Hematopoietic multipotent progenitor cell (in vitro differentiated cells): ENCODE measurements around the gene SHC3. TPM values are rescaled to one million over a fixed set of nuclear protein-coding genes. Genes with fewer than 3 reads are reported as not detected.
A peak's percentile ranks its signal among the peaks of the same experiment; 100 is the strongest.

Experiments
- DNase-seq, 3 donors: peaks; one replicate each; pipeline ENCODE4 v3.0.0-alpha.2; 2011 to 2015; ENCODE audit warnings: low read depth in 2 of 3, low spot score in 2 of 3
- total RNA-seq: library from RNA; depleted of rRNA; stranded (reverse); fragments of >200 nt; gene quantifications from one replicate; pipeline ENCODE4 v1.2.3, GENCODE V29; 2012

SHC3 gene
- total RNA-seq, 1 donor = 0.27 TPM

DNA sequence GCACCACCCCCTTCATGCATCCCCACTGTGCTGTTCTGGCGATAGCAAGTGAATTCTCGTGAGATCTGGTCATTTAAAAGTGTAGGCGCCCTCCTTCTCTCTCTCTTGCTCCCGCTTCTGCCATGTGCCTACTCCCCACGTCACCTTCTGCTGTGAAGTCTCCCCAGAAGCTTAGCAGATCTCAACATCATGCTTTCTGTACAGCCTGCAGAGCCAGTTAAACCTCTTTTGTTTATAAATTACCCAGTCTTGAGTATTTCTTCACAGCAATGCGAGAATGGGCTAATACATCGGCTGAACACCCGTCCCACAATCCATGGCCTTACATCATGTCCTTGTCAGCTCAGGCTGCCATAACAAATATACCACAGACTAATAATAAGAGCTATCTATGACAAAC, 17.4 kb downstream of the SHC3 start:
- no peak for DNase-seq

DNA sequence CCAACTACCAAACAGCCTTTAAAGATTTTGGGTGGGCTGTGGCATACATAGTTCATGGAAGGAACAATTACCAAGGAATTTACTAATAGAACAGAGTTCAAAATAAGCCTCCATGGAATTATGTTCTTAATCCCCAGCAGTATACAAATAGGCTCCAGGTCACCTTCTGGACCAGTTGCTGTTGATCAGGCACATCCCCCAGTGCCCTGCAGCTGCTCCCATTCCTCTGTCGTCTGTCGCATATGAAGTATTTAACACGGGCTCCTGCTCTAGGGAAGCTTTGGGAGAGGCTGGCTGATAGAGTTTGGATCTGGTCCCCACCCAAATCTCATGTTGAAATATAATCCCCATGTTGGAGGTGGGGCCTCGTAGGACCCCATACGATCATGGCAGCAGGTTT, 17.8 kb downstream of the SHC3 start:
- no peak for DNase-seq

DNA sequence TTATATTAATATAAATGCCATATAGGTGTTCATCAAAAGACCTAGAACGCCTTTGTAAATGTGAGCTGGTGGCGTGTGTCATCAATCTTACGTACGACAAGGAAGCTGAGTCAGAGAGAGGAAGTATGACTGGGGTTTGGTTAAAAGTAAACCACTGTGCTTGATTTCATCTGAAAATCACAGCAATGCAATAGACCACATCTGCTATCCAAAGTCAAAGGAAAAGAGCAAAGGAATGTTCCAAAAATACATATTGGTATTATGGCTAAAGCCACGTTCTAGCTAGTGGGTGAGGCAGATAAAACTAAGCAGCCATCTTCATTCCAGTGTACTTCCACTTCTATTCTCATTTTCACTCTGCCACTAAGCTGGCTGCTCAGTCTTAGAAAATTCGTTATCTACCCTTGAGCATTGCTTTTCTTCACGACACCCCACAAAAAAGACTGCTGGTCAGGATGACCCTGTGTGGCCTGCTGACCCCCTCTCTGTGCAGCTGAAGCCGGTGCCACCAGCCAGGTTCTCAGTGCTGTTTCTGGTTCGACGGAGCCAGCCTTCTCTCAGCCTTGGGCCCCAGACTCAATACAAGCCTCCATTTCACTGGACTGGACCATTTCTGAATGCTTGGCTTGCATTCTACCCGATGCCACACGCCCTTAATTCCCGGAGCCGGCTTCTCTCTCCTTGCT, 23.8 kb downstream of the SHC3 start:
- DNase-seq = peak in 2 of 3 donors; percentile 59 to 68

DNA sequence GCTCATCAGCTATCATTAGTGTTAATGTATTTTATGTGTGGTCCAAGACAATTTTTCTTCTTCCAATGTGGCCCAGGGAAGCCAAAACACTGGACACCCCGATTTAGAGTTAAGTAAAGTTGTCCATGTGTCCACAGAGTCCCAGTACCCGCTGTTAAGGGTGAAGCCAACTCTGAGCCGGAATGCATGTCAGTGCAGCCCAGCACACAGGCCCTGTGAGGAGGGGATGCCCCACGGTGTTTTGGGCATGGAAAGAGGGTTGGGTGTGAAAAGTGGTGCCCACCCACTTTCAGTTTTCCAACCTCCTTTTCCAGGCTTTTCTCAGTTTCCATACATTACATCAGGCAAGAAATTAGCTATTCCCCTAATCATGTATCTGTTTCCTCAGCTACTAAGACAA, 24.4 kb downstream of the SHC3 start:
- DNase-seq = no peak

DNA sequence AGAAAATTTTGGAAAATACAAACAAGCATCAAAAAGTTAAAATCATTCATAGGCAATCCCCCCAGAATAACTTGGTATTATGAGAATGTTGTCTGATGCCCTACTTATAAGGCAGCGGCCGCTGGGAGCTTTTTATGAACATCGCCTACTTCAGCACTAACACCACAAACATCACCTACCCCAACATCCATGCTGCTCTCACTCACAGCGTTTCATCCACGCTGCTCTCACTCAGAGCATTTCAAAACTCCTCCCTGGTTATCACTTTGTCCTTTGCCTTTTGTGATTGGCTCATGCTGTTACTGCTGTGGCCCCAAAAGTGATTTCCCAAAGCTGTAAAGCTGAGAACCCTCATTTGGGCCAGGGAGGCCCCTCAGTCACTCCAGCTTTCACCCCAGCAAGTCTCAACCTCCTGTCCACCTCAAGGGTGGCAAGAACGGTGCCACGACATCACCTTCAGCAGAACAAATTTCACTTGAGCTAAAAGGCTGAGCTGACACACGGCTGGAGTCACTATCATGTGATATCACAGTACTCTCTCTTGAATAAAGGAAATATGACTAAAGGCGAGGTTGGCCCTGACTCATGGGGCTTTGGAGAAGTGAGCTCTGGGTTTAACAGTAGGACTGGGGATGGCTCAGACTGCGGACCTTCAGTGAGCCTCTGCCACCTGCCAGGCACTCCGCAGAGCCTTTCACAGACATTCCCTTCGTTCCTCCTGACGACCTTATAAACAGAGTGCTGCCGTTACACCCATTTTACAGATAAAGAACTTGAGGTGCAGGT, 25.2 kb downstream of the SHC3 start:
- peak in 2 of 3 donors; percentile 30 to 50 for DNase-seq

DNA sequence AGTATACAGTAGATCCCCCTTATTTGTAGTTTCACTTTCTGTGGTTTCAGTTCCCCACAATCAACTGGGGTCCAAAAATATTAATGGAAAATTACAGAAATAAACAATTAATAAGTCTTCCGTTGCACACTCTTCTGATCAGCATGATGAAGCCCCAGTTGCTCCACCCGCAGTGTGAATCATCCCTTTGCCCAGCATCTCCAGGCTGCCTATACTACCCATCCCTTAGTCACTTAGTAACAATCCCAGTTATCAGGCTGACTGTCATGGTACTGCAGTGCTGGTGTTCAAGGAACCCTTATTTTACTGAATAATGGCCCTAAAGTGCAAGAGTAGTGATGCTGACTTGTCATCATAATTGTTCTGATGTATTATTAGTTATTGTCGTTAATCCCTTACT, 28.9 kb downstream of the SHC3 start:
- DNase-seq = no peak

DNA sequence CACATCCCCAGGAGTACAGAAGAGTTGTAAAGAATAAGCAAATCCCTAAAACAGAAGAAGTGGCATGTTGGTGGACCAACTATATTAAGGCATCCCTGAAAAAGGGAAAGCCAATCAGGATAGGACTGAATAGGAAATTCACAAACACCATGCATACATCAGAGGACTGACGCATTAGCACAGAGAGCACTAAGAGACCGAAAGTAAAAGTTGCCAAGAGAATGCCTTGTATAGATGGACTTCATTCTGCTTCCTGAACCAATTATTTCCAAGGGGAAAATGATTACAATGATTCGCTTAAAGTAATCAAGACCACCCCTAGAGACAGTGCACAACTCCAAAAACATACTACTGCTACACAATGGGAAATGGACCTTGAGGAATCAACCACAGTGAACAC, 33.5 kb downstream of the SHC3 start:
- DNase-seq = no peak

DNA sequence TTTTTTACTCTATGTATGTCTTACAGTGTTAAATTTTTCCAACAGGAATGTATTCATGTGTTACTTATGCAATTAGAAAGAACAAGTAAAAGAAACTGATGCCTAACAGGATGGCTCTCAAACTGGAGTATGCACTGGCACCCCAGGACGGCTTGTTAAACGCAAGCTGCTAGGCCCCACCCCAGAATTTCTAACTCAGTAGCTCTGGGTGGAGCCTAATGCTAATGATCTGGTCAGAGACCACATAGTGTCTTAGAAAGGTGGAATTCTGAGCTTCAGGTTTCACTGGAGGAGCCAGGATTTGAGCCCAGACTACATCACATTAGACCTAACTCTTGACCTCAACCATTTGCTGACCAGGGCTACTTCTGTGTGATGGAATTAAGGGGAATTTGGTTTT, 34.4 kb downstream of the SHC3 start:
- DNase-seq = no peak

DNA sequence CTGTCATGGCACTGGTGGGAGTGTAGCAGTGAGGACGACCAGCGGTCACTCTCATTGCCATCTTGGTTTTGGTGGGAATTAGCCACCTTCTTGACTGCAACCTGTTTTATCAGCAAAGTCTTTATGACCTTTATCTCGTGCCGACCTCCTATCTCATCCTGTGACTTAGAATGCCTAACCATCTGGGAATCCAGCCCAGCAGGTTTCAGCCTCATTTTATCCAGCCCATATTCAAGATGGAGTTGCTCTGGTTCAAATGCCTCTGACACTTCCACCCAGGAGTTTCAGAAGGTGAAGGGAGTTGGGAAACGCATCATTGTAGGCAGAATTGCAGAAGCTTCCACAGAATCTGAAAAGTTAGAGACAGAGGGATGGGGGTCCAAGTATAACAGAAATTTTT, 35.4 kb downstream of the SHC3 start:
- no peak for DNase-seq

DNA sequence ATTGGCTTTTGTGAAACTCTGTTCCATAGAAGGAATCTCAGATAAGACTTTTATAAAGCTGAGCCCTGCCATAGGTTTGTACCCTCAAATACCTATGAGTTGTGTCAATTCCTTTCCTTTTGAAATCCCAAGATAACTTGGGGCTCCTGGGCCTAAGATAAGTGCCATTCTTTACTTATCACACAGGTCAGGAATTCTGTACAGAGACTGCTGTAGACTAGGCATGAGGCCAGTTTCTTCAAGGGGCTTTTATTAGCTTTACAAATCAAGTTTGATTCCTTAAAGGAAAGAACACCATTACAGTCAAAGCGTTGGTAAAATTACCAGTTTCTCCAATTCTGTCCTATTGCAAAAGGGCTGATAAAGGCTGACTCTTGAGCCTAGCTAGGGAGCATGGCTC, 39.2 kb downstream of the SHC3 start:
- no peak for DNase-seq

DNA sequence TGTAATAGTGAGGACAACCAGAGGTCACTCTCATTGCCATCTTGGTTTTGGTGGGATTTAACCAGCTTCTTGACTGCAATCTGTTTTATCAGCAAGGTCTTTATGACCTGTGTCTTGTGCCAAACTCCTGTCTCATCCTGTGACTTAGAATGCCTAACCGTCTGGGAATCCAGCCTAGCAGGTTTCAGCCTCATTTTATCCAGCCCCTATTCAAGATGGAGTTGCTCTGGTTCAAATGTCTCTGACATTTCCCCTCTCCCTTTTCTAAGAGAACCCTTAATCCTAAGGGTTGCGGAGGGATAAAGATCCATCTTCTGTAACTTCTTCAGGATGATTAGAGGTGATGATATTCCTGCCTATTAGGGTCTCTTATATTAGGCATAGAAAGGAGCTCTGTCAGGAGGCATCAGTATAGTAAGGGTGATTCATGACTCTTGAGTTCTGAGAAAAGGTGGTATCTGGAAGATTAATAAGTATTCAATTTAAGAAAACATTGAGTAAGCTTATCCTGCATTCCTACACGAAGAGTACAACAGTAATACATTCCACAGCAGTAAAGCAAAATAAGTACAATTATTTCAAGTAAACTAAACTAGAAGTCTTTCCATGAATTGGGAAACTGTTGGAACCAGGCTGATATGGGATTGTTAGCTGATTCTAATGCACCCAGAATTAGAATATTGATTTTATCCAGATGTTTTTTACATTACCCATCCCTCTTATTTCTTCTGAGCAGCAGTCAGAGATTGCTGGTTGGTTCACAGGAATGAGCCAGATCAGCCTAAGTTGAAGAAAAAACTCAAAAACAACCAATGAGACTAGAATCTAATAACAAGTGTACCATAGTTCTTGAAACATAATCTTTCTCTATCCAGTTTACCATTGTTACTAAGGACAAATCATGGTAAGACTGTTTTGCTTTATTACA, 39.9 kb downstream of the SHC3 start:
- no peak for DNase-seq

DNA sequence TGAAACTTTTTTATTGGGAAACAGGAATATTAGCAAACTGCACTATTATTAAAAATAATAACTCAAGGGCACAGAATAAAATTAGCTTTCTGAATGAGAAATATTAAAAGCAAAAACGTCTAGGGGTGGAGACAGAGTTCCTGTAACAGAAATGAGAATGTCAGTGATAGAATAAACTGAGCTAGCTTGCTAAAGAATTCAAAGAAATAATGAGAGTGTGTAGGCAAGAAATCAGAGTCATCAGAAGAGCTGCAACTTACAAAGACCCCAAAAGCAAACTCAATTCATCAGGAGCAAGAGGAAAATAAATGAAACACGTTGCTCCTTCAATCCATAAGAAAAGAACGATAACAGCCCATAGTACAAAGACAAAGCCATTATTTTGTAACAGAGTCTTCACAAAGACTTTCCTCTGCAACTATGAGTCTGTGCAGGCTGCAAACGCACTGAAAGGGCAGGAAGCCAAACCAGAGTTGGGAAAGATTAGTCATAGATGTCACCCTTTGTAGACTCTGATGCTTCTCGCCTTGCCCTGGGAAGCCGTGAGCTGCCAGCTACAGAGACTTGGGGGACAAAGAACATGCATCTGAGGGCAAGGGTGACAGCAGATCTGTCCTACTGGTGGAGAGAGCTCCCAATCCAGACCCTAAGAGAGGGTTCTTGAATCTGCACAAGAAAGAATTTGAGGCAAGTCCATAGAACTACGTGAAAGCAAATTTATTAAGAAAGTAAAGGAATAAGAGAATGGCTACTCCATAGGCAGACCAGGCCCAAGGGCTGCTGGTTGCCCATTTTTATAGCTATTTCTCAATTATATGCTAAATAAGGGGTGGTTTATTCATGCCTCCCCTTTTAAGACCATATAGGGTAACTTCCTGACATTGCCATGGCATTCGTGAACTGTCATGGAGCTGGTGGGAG, 40.8 kb downstream of the SHC3 start:
- no peak for DNase-seq

DNA sequence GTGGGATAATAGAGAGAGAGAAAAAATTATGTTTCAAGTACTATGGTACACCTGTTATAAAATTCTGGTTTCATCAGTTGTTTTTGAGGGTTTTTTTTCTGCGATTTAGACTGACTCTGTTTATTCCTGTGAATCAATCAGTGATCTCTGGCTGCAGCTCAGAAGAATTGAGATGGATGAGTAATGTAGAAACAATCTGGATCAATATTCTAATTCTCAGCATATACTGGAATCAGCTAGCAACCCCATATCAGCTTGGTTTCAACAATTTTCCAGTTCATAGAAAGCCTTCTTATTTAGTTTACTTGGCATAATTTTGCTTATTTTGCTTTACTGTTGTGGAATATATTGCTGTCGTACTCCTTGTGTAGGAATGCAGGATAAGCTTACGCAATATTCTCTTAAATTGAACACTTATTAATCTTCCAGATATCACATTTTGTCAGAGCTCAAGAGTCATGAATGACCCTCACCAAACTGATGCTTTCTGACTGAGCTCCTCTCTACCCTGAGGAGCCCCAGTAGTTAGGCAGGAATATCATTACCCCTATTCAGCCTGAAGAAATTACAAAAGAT, 42.9 kb downstream of the SHC3 start:
- DNase-seq = no peak

DNA sequence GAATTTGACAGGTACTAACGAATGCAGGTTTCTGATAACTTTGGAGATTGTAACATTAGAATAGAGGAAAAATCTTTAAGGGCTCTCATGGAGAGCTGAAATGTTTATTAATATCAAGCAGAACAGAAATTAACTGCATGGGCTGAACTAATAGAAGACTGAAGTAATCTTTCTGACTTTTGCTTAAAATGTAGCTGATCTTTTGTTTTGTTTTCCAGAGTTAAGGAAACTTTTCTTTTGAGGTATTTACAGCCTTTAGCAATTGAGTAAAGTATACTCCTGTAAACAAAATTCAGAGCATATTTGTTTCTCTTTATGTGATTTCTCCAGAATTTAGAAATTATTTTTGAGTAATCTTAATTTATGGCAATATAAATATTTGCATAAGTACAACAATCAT, 43.9 kb downstream of the SHC3 start:
- no peak for DNase-seq

DNA sequence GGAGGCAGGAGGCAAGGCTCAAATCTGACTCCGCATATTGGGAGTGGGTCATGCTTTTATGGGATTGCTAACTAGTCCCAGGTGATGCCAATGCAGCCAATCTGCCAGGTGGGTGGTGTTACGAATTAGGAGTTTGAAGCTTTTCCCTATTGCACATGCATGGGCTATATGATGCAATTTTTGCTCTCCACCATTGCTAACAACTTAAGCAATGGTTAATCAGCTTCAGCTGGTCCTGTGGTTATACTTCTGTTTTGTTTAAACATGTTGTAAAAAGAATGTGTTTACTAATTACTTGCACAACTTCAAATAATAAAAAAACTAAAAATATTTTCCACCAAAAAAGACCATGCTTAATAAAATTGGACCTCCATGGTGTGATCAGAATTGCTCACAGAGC, 55.7 kb downstream of the SHC3 start:
- DNase-seq = no peak

DNA sequence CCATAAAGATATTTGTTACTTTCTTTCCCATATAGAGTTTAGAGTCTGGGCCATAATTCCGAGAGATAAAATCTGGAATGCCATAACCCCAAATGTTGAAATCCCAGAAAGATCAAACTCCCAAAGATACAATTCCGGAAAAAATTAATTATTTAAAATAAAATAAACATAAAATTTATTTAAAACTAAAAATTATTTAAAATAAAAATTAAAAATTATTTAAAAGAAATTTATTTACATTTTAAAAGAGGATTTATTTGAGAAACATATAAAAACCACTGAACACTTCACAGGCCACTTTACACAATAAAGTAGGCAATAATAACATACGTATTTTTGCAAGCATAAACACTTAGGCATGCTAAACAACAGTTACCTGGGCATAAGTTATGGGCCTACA, 57.9 kb downstream of the SHC3 start:
- DNase-seq = no peak

DNA sequence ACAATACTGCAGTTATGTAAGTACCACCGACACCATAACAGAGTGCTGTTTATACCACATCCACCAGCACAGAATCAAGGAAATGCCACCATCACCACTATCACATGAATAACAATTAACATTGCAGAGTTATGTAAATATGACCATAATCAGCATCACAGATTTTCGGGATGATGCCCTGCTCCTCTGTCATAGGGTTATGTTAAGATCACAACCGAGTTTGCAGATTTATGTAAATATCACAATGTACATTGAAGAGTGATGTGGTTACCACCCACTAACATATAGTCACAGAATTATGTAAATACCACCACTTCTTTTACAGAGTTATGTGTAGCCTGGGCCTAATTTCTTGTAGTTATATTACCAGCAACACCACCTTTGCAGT, 61.8 kb downstream of the SHC3 start:
- no peak for DNase-seq

DNA sequence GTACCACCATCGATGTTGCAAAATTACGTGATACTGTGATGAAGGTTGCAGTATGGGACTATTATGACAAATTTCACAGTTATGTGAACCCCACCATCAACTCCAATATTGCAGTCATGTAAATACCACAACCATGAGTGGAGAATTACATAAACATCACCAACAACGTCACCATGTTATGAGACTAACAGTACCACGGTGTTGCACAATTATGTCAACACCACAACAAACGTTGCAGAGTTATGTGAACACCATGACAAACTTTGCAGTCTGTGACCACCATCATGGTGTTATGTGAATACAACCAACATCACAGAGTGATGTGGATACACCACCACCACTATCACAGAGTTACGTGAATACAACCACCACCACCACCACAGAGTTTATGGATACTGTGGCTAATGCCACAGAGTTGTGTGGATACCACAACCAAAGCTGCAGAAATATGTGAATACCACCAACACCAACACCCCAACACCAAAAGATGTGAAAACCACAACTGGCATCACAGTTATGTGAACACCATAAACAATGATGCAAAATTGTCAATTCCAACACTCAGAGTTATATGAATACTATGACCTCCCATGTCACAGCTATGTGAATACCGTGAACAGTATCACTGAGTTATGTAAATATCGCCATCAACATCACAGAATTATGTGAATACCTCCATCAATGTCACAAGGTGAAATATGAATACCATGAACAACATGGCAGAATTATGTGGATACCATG, 62.4 kb downstream of the SHC3 start:
- no peak for DNase-seq

DNA sequence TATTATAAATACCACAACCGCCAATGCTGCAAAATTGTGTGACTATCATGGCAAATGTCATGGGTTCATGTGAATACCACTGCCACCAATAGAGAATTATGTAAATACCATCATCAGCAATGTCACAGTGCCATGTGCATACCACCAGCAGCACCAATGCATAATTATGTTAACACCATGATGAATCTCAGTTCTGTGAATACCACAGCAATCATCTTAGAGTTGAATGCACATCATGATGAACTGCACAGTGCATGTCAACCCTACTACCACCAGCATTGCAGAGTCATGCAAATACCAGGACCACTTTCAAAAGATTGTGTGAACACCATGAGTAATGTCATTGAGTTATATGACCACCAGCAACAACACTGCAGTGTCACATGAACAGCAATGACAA, 63.2 kb downstream of the SHC3 start:
- DNase-seq = no peak
